H1 (cell line): ENCODE results near the gene RABL3.

Experiments
- EP300 ChIP-seq, 2 experiments: IDR thresholded peaks; 1 replicate in 1 of 2; 2 replicates in 1 of 2; pipeline ENCODE4 v1.6.1; 2011 to 2012; ENCODE audit warnings: low read depth in 2 of 2, low read length in 2 of 2, mild to moderate bottlenecking in 2 of 2, borderline replicate concordance in 1 of 2, inconsistent platforms in 1 of 2, moderate library complexity in 1 of 2
- MAFK ChIP-seq: IDR thresholded peaks from 2 replicates; pipeline ENCODE4 v1.6.1; 2012; ENCODE audit warnings: low read depth, mild to moderate bottlenecking, improper control_type of control experiment, low read length
- PHF8 ChIP-seq: fragments of 200-600 bp; sonication (generic); conservative IDR thresholded peaks from 2 replicates; pipeline ENCODE4 v1.7.1; 2012; ENCODE audit warnings: low read depth, mild to moderate bottlenecking, inconsistent platforms, low read length, moderate library complexity
- POLR2AphosphoS5 ChIP-seq: IDR thresholded peaks from 2 replicates; pipeline ENCODE4 v1.6.1; 2011; ENCODE audit warnings: low read depth, low read length
- RAD21 ChIP-seq, 2 experiments: IDR thresholded peaks in 1 of 2; conservative IDR thresholded peaks in 1 of 2; 2 replicates each; pipeline ENCODE4 v1.6.1; 2011; ENCODE audit warnings: low read depth in 2 of 2, low read length in 2 of 2, improper control_type of control experiment in 1 of 2, inconsistent platforms in 1 of 2, mild to moderate bottlenecking in 1 of 2, moderate library complexity in 1 of 2
- RFX5 ChIP-seq: IDR thresholded peaks from 2 replicates; pipeline ENCODE4 v1.6.1; 2011; ENCODE audit warnings: low read depth, low read length, improper control_type of control experiment, borderline replicate concordance
- RNF2 ChIP-seq: fragments of 200-900, 300-1000 bp; sonication (generic); IDR thresholded peaks from 2 replicates; pipeline ENCODE4 v1.7.1; 2016; ENCODE audit warnings: borderline replicate concordance, low read depth, mild to moderate bottlenecking, antibody characterized with exemption, low read length; ENCODE audit not compliant: poor library complexity, severe bottlenecking; ENCODE audit errors: missing control alignments
- SIN3A ChIP-seq, 2 experiments: IDR thresholded peaks in 1 of 2; conservative IDR thresholded peaks in 1 of 2; 2 replicates each; pipeline ENCODE4 v1.6.1; 2011 to 2012; ENCODE audit warnings: low read length in 2 of 2, improper control_type of control experiment in 1 of 2, low read depth in 1 of 2, mild to moderate bottlenecking in 1 of 2
- TF ChIP-seq, protein P1 (sequence below), 3 experiments: IDR thresholded peaks; 1 replicate in 2 of 3; 2 replicates in 1 of 3; pipeline versions ENCODE4 v1.5.1 to v1.6.1; 2011; ENCODE audit warnings: low read length in 3 of 3, mild to moderate bottlenecking in 3 of 3, inconsistent platforms in 2 of 3, low read depth in 1 of 3, moderate library complexity in 1 of 3; ENCODE audit not compliant: insufficient read depth in 1 of 3; ENCODE audit errors: control extremely low read depth in 1 of 3

DNA sequence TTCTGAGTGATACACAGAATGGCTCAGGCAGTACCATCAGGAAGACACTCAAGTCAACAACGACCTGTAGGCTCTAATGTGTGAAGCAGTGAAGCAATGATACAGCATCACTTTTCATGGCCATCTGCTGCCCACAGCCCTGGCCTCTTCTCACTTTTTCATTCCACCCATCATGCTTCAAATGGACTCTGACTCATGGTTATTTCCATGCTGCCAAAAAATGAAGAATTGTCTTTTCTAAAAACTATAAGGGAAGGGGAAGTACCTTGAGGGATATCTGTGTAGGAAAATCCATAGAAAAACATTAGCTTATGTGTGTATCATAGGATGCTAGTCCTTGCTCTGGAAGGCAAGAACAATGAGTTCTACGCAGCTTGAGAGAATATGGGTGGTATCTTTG is 71.7 kb downstream of the RABL3 start:
- TF ChIP-seq, protein P1, sequence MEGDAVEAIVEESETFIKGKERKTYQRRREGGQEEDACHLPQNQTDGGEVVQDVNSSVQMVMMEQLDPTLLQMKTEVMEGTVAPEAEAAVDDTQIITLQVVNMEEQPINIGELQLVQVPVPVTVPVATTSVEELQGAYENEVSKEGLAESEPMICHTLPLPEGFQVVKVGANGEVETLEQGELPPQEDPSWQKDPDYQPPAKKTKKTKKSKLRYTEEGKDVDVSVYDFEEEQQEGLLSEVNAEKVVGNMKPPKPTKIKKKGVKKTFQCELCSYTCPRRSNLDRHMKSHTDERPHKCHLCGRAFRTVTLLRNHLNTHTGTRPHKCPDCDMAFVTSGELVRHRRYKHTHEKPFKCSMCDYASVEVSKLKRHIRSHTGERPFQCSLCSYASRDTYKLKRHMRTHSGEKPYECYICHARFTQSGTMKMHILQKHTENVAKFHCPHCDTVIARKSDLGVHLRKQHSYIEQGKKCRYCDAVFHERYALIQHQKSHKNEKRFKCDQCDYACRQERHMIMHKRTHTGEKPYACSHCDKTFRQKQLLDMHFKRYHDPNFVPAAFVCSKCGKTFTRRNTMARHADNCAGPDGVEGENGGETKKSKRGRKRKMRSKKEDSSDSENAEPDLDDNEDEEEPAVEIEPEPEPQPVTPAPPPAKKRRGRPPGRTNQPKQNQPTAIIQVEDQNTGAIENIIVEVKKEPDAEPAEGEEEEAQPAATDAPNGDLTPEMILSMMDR (IDR thresholded peaks at IDR 0.05; ENCODE audit: control extremely low read depth in 1 of 3, insufficient read depth in 1 of 3, low read depth in 1 of 3, low read length in 3 of 3): no peak
- TF ChIP-seq POLR2AphosphoS5 (no peak), RFX5 (no peak), RNF2 (no peak), MAFK (no peak), RAD21 (IDR thresholded peaks at IDR 0.05 in 1 of 2, conservative IDR thresholded peaks at IDR 0.05 in 1 of 2; ENCODE audit: low read depth in 2 of 2, low read length in 2 of 2) (no peak), EP300 (IDR thresholded peaks at IDR 0.05; ENCODE audit: borderline replicate concordance in 1 of 2, low read depth in 2 of 2, low read length in 2 of 2) (no peak), SIN3A (conservative IDR thresholded peaks at IDR 0.05 in 1 of 2, IDR thresholded peaks at IDR 0.05 in 1 of 2; ENCODE audit: low read depth in 1 of 2, low read length in 2 of 2) (no peak), PHF8 (no peak)
